GM23338 (cell line): Measurements from ENCODE around the gene TBL1XR1. TPM values are rescaled to one million over a fixed set of nuclear protein-coding genes. Genes with fewer than 3 reads are reported as not detected.

Experiments
- ATAC-seq: fragments of 200-7000 bp; cut with Tn5 transposase; 3 replicates; pipeline ENCODE4 v1.9.1; 2020
- DNase-seq: peaks from one replicate; pipeline ENCODE4 v3.0.0-alpha.2; 2015; ENCODE audit warnings: low spot score
- H2AFZ ChIP-seq: fragments of 200-600 bp; sonication (generic); 2 replicates; pipeline ENCODE4 v1.8.0; 2016; ENCODE audit warnings: antibody characterized with exemption, mild to moderate bottlenecking, moderate library complexity
- H3F3A ChIP-seq: fragments of 200-600 bp; sonication (generic); replicated peaks from 2 replicates; pipeline ENCODE4 v1.8.0; 2017; ENCODE audit warnings: antibody characterized with exemption, mixed run types, low read depth
- H3K27ac ChIP-seq: fragments of 200-600 bp; sonication (generic); 2 replicates; pipeline ENCODE4 v1.6.1; 2016; ENCODE audit warnings: low read depth
- H3K27me3 ChIP-seq: fragments of 200-600 bp; sonication (generic); 2 replicates; pipeline ENCODE4 v1.8.0; 2016; ENCODE audit warnings: mild to moderate bottlenecking, mixed run types, moderate library complexity; ENCODE audit not compliant: insufficient read depth
- H3K36me3 ChIP-seq: fragments of 200-600 bp; sonication (generic); 2 replicates; pipeline ENCODE4 v1.8.0; 2016; ENCODE audit warnings: mild to moderate bottlenecking; ENCODE audit not compliant: insufficient read depth
- H3K4me1 ChIP-seq: fragments of 200-600 bp; sonication (generic); 2 replicates; pipeline ENCODE4 v1.8.0; 2016; ENCODE audit warnings: mild to moderate bottlenecking, moderate library complexity; ENCODE audit not compliant: insufficient read depth
- H3K4me2 ChIP-seq: fragments of 200-600 bp; sonication (generic); 2 replicates; pipeline ENCODE4 v1.7.1; 2017; ENCODE audit warnings: mixed run types
- H3K4me3 ChIP-seq: fragments of 200-600 bp; sonication (generic); 2 replicates; pipeline ENCODE4 v1.6.1; 2016; ENCODE audit warnings: mixed run types
- H3K79me2 ChIP-seq: fragments of 200-600 bp; sonication (generic); replicated peaks from 2 replicates; pipeline ENCODE4 v1.8.0; 2017; ENCODE audit warnings: mild to moderate bottlenecking; ENCODE audit not compliant: insufficient read depth
- H3K9me2 ChIP-seq: fragments of 200-600 bp; sonication (generic); 2 replicates; pipeline ENCODE4 v1.8.0; 2017; ENCODE audit not compliant: insufficient read depth
- H4K20me1 ChIP-seq: fragments of 200-600 bp; sonication (generic); replicated peaks from 2 replicates; pipeline ENCODE4 v1.8.0; 2017; ENCODE audit warnings: mild to moderate bottlenecking; ENCODE audit not compliant: insufficient read depth
- H3K27ac Mint-ChIP-seq: 2 replicates; pipeline ENCODE4 v1.8.0; 2020; ENCODE audit warnings: inconsistent platforms, mild to moderate bottlenecking, moderate library complexity, mixed read lengths
- H3K27me3 Mint-ChIP-seq: 3 replicates; pipeline ENCODE4 v1.8.0; 2022; ENCODE audit warnings: low read depth, mild to moderate bottlenecking, moderate library complexity, mixed read lengths, inconsistent platforms; ENCODE audit not compliant: insufficient read depth, poor library complexity
- H3K36me3 Mint-ChIP-seq: 3 replicates; pipeline ENCODE4 v1.8.0; 2021; ENCODE audit warnings: low read depth, mild to moderate bottlenecking, inconsistent platforms, moderate library complexity, mixed read lengths
- H3K4me1 Mint-ChIP-seq: 3 replicates; pipeline ENCODE4 v1.8.0; 2020; ENCODE audit warnings: mild to moderate bottlenecking, inconsistent platforms, mixed read lengths
- H3K4me3 Mint-ChIP-seq: 3 replicates; pipeline ENCODE4 v1.8.0; 2021; ENCODE audit warnings: moderate library complexity, mild to moderate bottlenecking, inconsistent platforms, mixed read lengths
- H3K9me3 Mint-ChIP-seq: 3 replicates; pipeline ENCODE4 v1.8.0; 2020; ENCODE audit warnings: moderate library complexity, mild to moderate bottlenecking, inconsistent platforms, mixed read lengths
- CREB1 ChIP-seq: fragments of 250-450 bp; sonication (Bioruptor Pico); IDR thresholded peaks from 2 replicates; pipeline ENCODE4 v1.5.0; 2020; ENCODE audit warnings: low read depth, mild to moderate bottlenecking, moderate library complexity
- EZH2 ChIP-seq: fragments of 200-600 bp; sonication (generic); IDR thresholded peaks from one replicate; pipeline ENCODE4 v1.8.0; 2017; ENCODE audit warnings: antibody characterized with exemption, mild to moderate bottlenecking, low read depth; ENCODE audit not compliant: unreplicated experiment
- JUNB ChIP-seq: IDR thresholded peaks from one replicate; pipeline ENCODE4 v1.6.1; 2016; ENCODE audit warnings: antibody characterized with exemption; ENCODE audit not compliant: unreplicated experiment
- NANOG ChIP-seq: IDR thresholded peaks from 2 replicates; pipeline ENCODE4 v1.6.1; 2016; ENCODE audit warnings: antibody characterized with exemption, borderline replicate concordance
- POLR2AphosphoS5 ChIP-seq: IDR thresholded peaks from 2 replicates; pipeline ENCODE4 v1.6.1; 2016; ENCODE audit warnings: antibody characterized with exemption, low read depth
- ZNF114 ChIP-seq: fragments of 250-450 bp; sonication (Bioruptor Pico); IDR thresholded peaks from 2 replicates; pipeline ENCODE4 v1.5.0; 2020; ENCODE audit warnings: mild to moderate bottlenecking, moderate library complexity
- ZNF331 ChIP-seq: fragments of 250-450 bp; sonication (Bioruptor Pico); IDR thresholded peaks from 2 replicates; pipeline ENCODE4 v1.5.0; 2020; ENCODE audit warnings: low read depth, mild to moderate bottlenecking, moderate library complexity
- polyA plus RNA-seq: library from polyadenylated mRNA; unstranded; fragments of >200 nt; fragmentation: Nextera tagmentation; extraction: Ambion mirVana; gene quantifications from 2 replicates; pipeline ENCODE4 v1.2.1, GENCODE V29; 2016
- total RNA-seq: library from RNA; depleted of rRNA; stranded (reverse); fragments of >200 nt; shearing (Covaris generic); gene quantifications from 2 replicates; pipeline ENCODE4 v1.2.3, GENCODE V29; 2014
- TF ChIP-seq, protein P1 (sequence below): IDR thresholded peaks from 2 replicates; pipeline ENCODE4 v1.6.1; 2016; ENCODE audit warnings: antibody characterized with exemption
- TF ChIP-seq, protein P2 (sequence below), 2 experiments: fragments of 200-600 bp in 1 of 2; sonication (generic) in 1 of 2; conservative IDR thresholded peaks; 2 replicates each; pipeline versions ENCODE4 v1.5.1 to v1.6.1; 2016 to 2017; ENCODE audit warnings: antibody characterized with exemption in 2 of 2, low read depth in 2 of 2, mild to moderate bottlenecking in 2 of 2, moderate library complexity in 1 of 2
- TF ChIP-seq, protein P3 (sequence below): IDR thresholded peaks from one replicate; pipeline ENCODE4 v1.6.1; 2018; ENCODE audit warnings: antibody characterized with exemption; ENCODE audit not compliant: unreplicated experiment
- TF ChIP-seq, protein P4 (sequence below): fragments of 250-450 bp; sonication (Bioruptor Pico); IDR thresholded peaks from 2 replicates; pipeline ENCODE4 v1.5.0; 2020; ENCODE audit warnings: mild to moderate bottlenecking, moderate library complexity

The TBL1XR1 gene
- total and polyA plus RNA-seq, 2 experiments from 2014 or later, result 49.6 to 122 TPM

DNA sequence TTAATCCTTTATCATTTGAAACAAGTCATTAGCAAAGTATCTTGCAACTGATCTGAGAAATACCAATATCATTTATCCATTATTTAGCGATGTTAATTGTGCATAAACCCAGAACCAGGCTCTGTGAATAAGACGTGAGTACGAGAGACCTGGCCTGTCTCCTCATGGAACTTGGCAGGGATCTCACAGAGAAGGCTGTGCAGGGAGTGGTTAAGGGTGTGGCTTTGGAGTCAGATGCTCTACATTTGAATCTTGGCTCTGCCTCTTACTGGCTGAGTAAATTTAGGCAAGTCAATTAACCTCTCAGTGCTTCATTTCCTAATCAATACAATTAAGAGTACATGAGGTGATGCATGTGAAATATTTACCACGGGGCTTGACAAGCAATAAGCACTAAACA lies 39.9 kb upstream of the TBL1XR1 start:
- no peak for ATAC-seq
- TF ChIP-seq CREB1 (CRISPR knock-in tag) (no peak), NANOG (no peak), ZNF114 (CRISPR knock-in tag) (no peak), EZH2 (no peak), JUNB (no peak), POLR2AphosphoS5 (no peak), ZNF331 (CRISPR knock-in tag) (no peak)
- TF ChIP-seq, protein P1, sequence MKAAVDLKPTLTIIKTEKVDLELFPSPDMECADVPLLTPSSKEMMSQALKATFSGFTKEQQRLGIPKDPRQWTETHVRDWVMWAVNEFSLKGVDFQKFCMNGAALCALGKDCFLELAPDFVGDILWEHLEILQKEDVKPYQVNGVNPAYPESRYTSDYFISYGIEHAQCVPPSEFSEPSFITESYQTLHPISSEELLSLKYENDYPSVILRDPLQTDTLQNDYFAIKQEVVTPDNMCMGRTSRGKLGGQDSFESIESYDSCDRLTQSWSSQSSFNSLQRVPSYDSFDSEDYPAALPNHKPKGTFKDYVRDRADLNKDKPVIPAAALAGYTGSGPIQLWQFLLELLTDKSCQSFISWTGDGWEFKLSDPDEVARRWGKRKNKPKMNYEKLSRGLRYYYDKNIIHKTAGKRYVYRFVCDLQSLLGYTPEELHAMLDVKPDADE, result no peak
- TF ChIP-seq, protein P2, sequence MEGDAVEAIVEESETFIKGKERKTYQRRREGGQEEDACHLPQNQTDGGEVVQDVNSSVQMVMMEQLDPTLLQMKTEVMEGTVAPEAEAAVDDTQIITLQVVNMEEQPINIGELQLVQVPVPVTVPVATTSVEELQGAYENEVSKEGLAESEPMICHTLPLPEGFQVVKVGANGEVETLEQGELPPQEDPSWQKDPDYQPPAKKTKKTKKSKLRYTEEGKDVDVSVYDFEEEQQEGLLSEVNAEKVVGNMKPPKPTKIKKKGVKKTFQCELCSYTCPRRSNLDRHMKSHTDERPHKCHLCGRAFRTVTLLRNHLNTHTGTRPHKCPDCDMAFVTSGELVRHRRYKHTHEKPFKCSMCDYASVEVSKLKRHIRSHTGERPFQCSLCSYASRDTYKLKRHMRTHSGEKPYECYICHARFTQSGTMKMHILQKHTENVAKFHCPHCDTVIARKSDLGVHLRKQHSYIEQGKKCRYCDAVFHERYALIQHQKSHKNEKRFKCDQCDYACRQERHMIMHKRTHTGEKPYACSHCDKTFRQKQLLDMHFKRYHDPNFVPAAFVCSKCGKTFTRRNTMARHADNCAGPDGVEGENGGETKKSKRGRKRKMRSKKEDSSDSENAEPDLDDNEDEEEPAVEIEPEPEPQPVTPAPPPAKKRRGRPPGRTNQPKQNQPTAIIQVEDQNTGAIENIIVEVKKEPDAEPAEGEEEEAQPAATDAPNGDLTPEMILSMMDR (conservative IDR thresholded peaks at IDR 0.05; ENCODE audit: low read depth in 2 of 2), result no peak
- TF ChIP-seq, protein P3, sequence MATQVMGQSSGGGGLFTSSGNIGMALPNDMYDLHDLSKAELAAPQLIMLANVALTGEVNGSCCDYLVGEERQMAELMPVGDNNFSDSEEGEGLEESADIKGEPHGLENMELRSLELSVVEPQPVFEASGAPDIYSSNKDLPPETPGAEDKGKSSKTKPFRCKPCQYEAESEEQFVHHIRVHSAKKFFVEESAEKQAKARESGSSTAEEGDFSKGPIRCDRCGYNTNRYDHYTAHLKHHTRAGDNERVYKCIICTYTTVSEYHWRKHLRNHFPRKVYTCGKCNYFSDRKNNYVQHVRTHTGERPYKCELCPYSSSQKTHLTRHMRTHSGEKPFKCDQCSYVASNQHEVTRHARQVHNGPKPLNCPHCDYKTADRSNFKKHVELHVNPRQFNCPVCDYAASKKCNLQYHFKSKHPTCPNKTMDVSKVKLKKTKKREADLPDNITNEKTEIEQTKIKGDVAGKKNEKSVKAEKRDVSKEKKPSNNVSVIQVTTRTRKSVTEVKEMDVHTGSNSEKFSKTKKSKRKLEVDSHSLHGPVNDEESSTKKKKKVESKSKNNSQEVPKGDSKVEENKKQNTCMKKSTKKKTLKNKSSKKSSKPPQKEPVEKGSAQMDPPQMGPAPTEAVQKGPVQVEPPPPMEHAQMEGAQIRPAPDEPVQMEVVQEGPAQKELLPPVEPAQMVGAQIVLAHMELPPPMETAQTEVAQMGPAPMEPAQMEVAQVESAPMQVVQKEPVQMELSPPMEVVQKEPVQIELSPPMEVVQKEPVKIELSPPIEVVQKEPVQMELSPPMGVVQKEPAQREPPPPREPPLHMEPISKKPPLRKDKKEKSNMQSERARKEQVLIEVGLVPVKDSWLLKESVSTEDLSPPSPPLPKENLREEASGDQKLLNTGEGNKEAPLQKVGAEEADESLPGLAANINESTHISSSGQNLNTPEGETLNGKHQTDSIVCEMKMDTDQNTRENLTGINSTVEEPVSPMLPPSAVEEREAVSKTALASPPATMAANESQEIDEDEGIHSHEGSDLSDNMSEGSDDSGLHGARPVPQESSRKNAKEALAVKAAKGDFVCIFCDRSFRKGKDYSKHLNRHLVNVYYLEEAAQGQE, result no peak
- TF ChIP-seq, protein P4, sequence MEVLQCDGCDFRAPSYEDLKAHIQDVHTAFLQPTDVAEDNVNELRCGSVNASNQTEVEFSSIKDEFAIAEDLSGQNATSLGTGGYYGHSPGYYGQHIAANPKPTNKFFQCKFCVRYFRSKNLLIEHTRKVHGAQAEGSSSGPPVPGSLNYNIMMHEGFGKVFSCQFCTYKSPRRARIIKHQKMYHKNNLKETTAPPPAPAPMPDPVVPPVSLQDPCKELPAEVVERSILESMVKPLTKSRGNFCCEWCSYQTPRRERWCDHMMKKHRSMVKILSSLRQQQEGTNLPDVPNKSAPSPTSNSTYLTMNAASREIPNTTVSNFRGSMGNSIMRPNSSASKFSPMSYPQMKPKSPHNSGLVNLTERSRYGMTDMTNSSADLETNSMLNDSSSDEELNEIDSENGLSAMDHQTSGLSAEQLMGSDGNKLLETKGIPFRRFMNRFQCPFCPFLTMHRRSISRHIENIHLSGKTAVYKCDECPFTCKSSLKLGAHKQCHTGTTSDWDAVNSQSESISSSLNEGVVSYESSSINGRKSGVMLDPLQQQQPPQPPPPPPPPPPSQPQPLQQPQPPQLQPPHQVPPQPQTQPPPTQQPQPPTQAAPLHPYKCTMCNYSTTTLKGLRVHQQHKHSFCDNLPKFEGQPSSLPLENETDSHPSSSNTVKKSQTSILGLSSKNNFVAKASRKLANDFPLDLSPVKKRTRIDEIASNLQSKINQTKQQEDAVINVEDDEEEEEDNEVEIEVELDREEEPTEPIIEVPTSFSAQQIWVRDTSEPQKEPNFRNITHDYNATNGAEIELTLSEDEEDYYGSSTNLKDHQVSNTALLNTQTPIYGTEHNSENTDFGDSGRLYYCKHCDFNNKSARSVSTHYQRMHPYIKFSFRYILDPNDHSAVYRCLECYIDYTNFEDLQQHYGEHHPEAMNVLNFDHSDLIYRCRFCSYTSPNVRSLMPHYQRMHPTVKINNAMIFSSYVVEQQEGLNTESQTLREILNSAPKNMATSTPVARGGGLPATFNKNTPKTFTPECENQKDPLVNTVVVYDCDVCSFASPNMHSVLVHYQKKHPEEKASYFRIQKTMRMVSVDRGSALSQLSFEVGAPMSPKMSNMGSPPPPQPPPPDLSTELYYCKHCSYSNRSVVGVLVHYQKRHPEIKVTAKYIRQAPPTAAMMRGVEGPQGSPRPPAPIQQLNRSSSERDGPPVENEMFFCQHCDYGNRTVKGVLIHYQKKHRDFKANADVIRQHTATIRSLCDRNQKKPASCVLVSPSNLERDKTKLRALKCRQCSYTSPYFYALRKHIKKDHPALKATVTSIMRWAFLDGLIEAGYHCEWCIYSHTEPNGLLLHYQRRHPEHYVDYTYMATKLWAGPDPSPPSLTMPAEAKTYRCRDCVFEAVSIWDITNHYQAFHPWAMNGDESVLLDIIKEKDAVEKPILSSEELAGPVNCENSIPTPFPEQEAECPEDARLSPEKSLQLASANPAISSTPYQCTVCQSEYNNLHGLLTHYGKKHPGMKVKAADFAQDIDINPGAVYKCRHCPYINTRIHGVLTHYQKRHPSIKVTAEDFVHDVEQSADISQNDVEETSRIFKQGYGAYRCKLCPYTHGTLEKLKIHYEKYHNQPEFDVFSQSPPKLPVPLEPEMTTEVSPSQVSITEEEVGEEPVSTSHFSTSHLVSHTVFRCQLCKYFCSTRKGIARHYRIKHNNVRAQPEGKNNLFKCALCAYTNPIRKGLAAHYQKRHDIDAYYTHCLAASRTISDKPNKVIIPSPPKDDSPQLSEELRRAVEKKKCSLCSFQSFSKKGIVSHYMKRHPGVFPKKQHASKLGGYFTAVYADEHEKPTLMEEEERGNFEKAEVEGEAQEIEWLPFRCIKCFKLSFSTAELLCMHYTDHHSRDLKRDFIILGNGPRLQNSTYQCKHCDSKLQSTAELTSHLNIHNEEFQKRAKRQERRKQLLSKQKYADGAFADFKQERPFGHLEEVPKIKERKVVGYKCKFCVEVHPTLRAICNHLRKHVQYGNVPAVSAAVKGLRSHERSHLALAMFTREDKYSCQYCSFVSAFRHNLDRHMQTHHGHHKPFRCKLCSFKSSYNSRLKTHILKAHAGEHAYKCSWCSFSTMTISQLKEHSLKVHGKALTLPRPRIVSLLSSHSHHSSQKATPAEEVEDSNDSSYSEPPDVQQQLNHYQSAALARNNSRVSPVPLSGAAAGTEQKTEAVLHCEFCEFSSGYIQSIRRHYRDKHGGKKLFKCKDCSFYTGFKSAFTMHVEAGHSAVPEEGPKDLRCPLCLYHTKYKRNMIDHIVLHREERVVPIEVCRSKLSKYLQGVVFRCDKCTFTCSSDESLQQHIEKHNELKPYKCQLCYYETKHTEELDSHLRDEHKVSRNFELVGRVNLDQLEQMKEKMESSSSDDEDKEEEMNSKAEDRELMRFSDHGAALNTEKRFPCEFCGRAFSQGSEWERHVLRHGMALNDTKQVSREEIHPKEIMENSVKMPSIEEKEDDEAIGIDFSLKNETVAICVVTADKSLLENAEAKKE (CRISPR knock-in tag), result no peak
- no peak for DNase-seq
- Histone ChIP-seq H3K4me1 (no peaks in the 10 kb centered on the region), H3K36me3 (no peaks in the 10 kb centered on the region), H2AFZ (no peak overlapping the region), H3K9me2 (no peaks in the 10 kb centered on the region), H3K4me3 (no peak overlapping the region), H3F3A (no peaks in the 10 kb centered on the region), H3K4me2 (no peak overlapping the region), H3K27ac (no peak overlapping the region), H3K79me2 (no peaks in the 10 kb centered on the region), H3K27me3 (no peaks in the 10 kb centered on the region), H4K20me1 (no peaks in the 10 kb centered on the region)
- Mint-ChIP-seq H3K4me1 (no peaks in the 10 kb centered on the region), H3K27me3 (peaks cover 3% of the 10 kb centered on the region), H3K36me3 (no peaks in the 10 kb centered on the region), H3K4me3 (no peak overlapping the region), H3K27ac (no peak overlapping the region), H3K9me3 (no peaks in the 10 kb centered on the region)
